ENCODE results near the gene PHC2. TPM values are rescaled to one million over a fixed set of nuclear protein-coding genes. Genes with fewer than 3 reads are reported as not detected.
A peak's percentile ranks its signal among the peaks of the same experiment; 100 is the strongest.

PHC2 gene
- total RNA-seq, 1 donor, result 85.4 TPM

DNA sequence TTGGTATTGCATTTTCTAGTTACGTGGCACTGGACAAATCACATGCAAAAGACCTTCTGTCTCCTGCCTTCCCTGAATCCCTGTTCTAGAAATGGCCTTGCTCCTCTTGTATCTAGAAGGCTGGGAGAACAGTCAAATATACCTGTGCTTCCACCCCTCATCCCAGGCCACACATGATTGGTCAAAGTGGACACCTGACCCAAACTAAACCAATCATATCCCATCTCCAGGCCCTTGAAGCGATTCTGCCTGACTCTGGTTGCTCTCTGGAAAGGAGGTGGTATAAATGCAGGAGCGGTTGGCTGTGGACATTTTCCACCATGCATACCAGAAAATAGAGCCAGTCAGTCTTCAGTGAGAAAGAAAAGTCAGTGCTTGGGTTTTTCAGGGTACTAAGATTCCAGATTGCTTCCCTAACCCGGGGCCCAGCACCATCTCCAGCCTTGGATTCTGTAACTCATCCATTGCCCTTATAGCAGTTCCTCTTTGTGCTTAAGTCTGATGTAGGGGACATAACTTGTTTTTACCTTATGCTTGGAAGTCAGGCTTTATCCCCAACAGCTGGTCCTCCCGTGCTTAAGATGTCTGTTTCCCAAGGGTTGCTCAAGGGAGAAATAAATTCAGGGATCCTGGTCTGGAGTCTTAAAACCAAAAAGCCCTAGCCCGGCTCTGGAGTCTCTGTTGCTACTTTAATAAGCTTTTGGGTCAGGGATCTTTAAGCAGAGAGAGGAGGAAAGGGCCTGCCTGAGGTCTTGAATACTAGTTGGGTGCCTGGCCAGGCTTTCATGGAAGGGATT is 7.7 kb upstream of the PHC2 start:
- TF ChIP-seq, protein P1, sequence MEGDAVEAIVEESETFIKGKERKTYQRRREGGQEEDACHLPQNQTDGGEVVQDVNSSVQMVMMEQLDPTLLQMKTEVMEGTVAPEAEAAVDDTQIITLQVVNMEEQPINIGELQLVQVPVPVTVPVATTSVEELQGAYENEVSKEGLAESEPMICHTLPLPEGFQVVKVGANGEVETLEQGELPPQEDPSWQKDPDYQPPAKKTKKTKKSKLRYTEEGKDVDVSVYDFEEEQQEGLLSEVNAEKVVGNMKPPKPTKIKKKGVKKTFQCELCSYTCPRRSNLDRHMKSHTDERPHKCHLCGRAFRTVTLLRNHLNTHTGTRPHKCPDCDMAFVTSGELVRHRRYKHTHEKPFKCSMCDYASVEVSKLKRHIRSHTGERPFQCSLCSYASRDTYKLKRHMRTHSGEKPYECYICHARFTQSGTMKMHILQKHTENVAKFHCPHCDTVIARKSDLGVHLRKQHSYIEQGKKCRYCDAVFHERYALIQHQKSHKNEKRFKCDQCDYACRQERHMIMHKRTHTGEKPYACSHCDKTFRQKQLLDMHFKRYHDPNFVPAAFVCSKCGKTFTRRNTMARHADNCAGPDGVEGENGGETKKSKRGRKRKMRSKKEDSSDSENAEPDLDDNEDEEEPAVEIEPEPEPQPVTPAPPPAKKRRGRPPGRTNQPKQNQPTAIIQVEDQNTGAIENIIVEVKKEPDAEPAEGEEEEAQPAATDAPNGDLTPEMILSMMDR (IDR thresholded peaks at IDR 0.05; ENCODE audit: extremely low read depth, low read depth, low read length), result no peak
- H3K4me1 ChIP-seq (ENCODE audit: insufficient read depth, low read length), result peaks cover 41% of the 10 kb centered on the region
- DNase-seq (ENCODE audit: insufficient read length, low spot score, missing footprints), result no peak

DNA sequence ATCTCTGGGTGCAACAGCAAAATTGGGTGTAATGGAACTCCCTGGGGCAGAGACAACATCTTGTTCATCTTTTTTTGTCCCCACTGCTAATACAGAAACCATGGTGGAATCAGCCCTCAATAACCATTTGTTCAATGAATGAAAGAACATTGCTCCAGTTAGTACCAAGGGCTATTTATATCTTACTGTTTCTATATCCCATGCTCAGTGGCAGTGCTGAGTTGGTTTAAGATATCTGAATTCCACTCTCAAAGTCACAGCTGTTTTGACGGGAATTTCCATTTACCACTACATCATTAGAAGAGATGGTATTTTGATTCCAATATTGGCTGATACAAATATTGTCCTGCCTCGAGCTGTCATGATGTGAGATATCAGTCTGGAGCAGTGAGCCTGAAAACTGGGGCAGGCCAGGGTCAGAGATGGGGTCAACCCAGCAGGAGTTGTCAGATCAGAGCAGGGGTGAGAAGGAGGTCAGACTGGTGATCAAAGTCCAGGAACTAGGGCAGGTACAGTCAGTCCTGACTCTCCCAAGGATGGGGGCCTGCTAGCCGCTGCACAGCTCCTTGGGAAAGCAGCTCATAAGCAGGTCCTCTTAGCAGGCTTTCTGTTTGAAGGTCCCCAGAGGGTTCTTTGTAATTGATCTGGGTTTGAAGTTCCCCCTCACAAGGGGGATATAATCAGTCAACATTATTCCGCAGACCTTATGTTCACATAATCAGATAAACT is 5.8 kb upstream of the PHC2 start:
- no peak for DNase-seq (ENCODE audit: insufficient read length, low spot score, missing footprints)
- no peaks in the 10 kb centered on the region for H3K36me3 ChIP-seq (ENCODE audit: insufficient read depth, low read length)

More for the DNA sequence above, 7.7 kb upstream of the PHC2 start:
- Histone ChIP-seq H3K36me3 (ENCODE audit: insufficient read depth, low read length) (no peaks in the 10 kb centered on the region), H3K4me3 (ENCODE audit: insufficient read depth, low read length) (no peak overlapping the region), H3K79me2 (ENCODE audit: insufficient read depth, low read length) (no peaks in the 10 kb centered on the region), H3K4me2 (ENCODE audit: insufficient read depth, low read length) (no peak overlapping the region), H2AFZ (ENCODE audit: low read length) (no peak overlapping the region), H3K27ac (ENCODE audit: low read depth, low read length) (no peak overlapping the region), H4K20me1 (ENCODE audit: insufficient read depth, low read length) (no peaks in the 10 kb centered on the region), H3K27me3 (ENCODE audit: insufficient read depth, low read length) (no peaks in the 10 kb centered on the region), H3K9me3 (ENCODE audit: low read depth, low read length) (no peaks in the 10 kb centered on the region)

DNA sequence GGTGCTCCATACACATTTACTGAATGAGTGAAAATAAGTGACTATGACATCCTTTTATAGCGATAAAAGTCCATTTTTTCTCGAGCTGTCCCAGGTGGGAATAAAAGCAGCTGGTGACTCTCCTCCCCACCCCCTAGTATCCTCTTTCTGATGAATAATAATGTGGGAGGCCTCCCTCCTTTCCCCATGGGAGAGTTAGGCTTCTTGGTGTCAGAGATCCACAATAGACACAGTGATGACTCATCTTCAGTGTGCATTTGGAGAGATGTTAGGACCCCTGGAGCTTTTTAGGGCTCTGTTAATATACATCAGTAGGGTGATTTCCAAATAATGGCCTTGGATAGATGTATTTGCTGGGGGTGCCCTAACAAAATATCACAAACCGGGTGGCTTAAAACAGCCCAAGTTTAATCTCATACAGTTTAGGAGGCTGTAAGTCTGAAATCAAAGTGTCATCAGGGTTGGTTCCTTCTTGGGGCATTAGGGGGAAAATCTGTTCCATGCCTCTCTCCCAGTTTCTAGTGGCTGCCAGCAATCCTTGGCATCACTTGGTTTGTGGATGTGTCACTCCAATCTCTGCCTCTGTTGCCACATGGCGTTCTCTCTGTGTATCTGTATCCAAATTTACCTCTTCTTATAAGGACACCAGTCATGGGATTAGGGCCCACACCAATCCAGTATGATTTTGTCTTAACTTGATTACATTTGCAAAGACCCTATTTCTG is 4.4 kb upstream of the PHC2 start:
- TF ChIP-seq, protein P1 (IDR thresholded peaks at IDR 0.05; ENCODE audit: extremely low read depth, low read depth, low read length), result no peak
- peaks cover 3% of the 10 kb centered on the region for H3K79me2 ChIP-seq (ENCODE audit: insufficient read depth, low read length)
- peaks cover 40% of the 10 kb centered on the region for H3K4me1 ChIP-seq (ENCODE audit: insufficient read depth, low read length)
- peak; percentile 89 for DNase-seq (ENCODE audit: insufficient read length, low spot score, missing footprints)
- H3K27ac ChIP-seq (ENCODE audit: low read depth, low read length), result peak overlapping the region; percentile 67
- no peak overlapping the region for H2AFZ ChIP-seq (ENCODE audit: low read length)
- no peaks in the 10 kb centered on the region for H3K27me3 ChIP-seq (ENCODE audit: insufficient read depth, low read length)
- no peaks in the 10 kb centered on the region for H3K36me3 ChIP-seq (ENCODE audit: insufficient read depth, low read length)
- no peaks in the 10 kb centered on the region for H4K20me1 ChIP-seq (ENCODE audit: insufficient read depth, low read length)
- H3K4me3 ChIP-seq (ENCODE audit: insufficient read depth, low read length), result no peak overlapping the region
- H3K4me2 ChIP-seq (ENCODE audit: insufficient read depth, low read length), result peak overlapping the region; percentile 16
- no peaks in the 10 kb centered on the region for H3K9me3 ChIP-seq (ENCODE audit: low read depth, low read length)

More for the DNA sequence above, 5.8 kb upstream of the PHC2 start:
- no peaks in the 10 kb centered on the region for H3K9me3 ChIP-seq (ENCODE audit: low read depth, low read length)
- TF ChIP-seq, protein P1 (IDR thresholded peaks at IDR 0.05; ENCODE audit: extremely low read depth, low read depth, low read length), result no peak
- no peaks in the 10 kb centered on the region for H3K27me3 ChIP-seq (ENCODE audit: insufficient read depth, low read length)
- no peak overlapping the region for H3K27ac ChIP-seq (ENCODE audit: low read depth, low read length)
- H3K4me1 ChIP-seq (ENCODE audit: insufficient read depth, low read length), result peaks cover 35% of the 10 kb centered on the region
- no peak overlapping the region for H3K4me2 ChIP-seq (ENCODE audit: insufficient read depth, low read length)
- no peak overlapping the region for H3K4me3 ChIP-seq (ENCODE audit: insufficient read depth, low read length)
- no peak overlapping the region for H2AFZ ChIP-seq (ENCODE audit: low read length)
- no peaks in the 10 kb centered on the region for H3K79me2 ChIP-seq (ENCODE audit: insufficient read depth, low read length)
- no peaks in the 10 kb centered on the region for H4K20me1 ChIP-seq (ENCODE audit: insufficient read depth, low read length)

Measured in osteoblast (primary cell).